Measurements from ENCODE around the gene KIF1C.

DNA sequence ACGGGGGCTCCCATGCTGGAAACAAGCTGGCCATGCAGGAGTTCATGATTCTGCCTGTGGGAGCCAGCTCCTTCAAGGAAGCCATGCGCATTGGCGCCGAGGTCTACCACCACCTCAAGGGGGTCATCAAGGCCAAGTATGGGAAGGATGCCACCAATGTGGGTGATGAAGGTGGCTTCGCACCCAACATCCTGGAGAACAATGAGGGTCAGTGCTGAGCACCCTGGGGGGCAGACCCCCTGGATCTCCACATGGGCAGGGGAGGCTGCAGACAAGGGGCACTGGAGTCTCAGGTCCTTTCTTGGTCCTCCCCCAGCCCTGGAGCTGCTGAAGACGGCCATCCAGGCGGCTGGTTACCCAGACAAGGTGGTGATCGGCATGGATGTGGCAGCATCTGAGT is 42.7 kb upstream of the KIF1C start:
- TF ChIP-seq POLR2AphosphoS5 (IDR thresholded peaks at IDR 0.05; ENCODE audit: low read depth) (no peak), CTCF (IDR thresholded peaks at IDR 0.05; ENCODE audit: insufficient read depth, low read length) (no peak), REST (IDR thresholded peaks at IDR 0.05; ENCODE audit: insufficient replicate concordance, low read depth) (no peak), GABPA (IDR thresholded peaks at IDR 0.05; ENCODE audit: low read depth) (no peak)

Data from HL-60 (cell line).